ENCODE data around the gene TRIM17. TPM values are rescaled to one million over a fixed set of nuclear protein-coding genes. Genes with fewer than 3 reads are reported as not detected.
A peak's percentile ranks its signal among the peaks of the same experiment; 100 is the strongest.

The TRIM17 gene
- total RNA-seq, 2 experiments from 2014 or later: 0.73 to 0.96 TPM

GRCh38 chr1:228404107-228404720 lies 12.4 kb downstream of the TRIM17 start:
- POLR2A ChIA-PET: interaction anchor here (0.8 to 3.8 kb wide), 3 partner anchors 52 to 83 kb away, joined by 3 to 20 read pairs (median 4); partner anchors contain the start of gene RNF187
- peak overlapping the region; percentile 90 for H3K27ac Mint-ChIP-seq
- intact Hi-C loops (cut with DNase I, micrococcal nuclease): loop anchor here in 1 of 2 experiments (10.0 kb wide), 2 partner anchors 269 to 299 kb away; partner anchors contain the start of genes C1orf35 and MRPL55
- CTCF ChIA-PET: interaction anchor here (1.1 kb wide), 1 partner anchor 191 kb away, joined by 3 read pairs; no protein-coding TSS in a partner anchor
- ATAC-seq (ENCODE audit: poor library complexity) (no peak), DNase-seq (peak in 1 of 14 experiments; percentile 27)
- Histone ChIP-seq H3K36me3 (ENCODE audit: insufficient read depth, low read length) (peaks cover 32% of the 10 kb centered on the region), H3K27ac (ENCODE audit: low read depth in 1 of 2, low read length in 2 of 2) (no peak overlapping the region), H3K27me3 (ENCODE audit: control insufficient read depth in 1 of 2, insufficient read depth in 2 of 2, low read length in 2 of 2) (no peaks in the 10 kb centered on the region), H3K4me1 (ENCODE audit: insufficient read depth, low read length) (peaks cover 74% of the 10 kb centered on the region), H3K4me3 (ENCODE audit: low read length) (peak overlapping the region; percentile 14), H3K9me3 (ENCODE audit: control insufficient read depth in 1 of 2, insufficient read depth in 1 of 2, low read length in 2 of 2) (no peaks in the 10 kb centered on the region)
- H3K4me3 Mint-ChIP-seq: peak overlapping the region; percentile 96
- H3K9me3 Mint-ChIP-seq: no peaks in the 10 kb centered on the region
- peaks cover 54% of the 10 kb centered on the region for H3K36me3 Mint-ChIP-seq (ENCODE audit: low read depth)
- no peak for TF ChIP-seq CTCF (IDR thresholded peaks at IDR 0.05)
- peaks cover 47% of the 10 kb centered on the region for H3K4me1 Mint-ChIP-seq (ENCODE audit: low read depth)
- H3K27me3 Mint-ChIP-seq: no peaks in the 10 kb centered on the region

- Mint-ChIP-seq H3K9me3 (no peaks in the 10 kb centered on the region), H3K36me3 (ENCODE audit: low read depth) (peaks cover 55% of the 10 kb centered on the region), H3K27ac (peak overlapping the region; percentile 36), H3K4me1 (ENCODE audit: low read depth) (peaks cover 48% of the 10 kb centered on the region), H3K4me3 (peak overlapping the region; percentile 20), H3K27me3 (no peaks in the 10 kb centered on the region)
- ChIA-PET POLR2A (interaction anchor here (1.6 kb wide), 1 partner anchor 83 kb away, joined by 3 read pairs; no protein-coding TSS in a partner anchor), CTCF (no interaction called here)
- no peak overlapping the region for H3K4me3 ChIP-seq (ENCODE audit: low read length)
- no peaks in the 10 kb centered on the region for H3K9me3 ChIP-seq (ENCODE audit: control insufficient read depth in 1 of 2, insufficient read depth in 1 of 2, low read length in 2 of 2)
- intact Hi-C loops (cut with DNase I, micrococcal nuclease): loop anchor here in 1 of 2 experiments (10.0 kb wide), 2 partner anchors 268 to 298 kb away; partner anchors contain the start of genes C1orf35 and MRPL55
- TF ChIP-seq CTCF (IDR thresholded peaks at IDR 0.05): no peak
- no peak overlapping the region for H3K27ac ChIP-seq (ENCODE audit: low read depth in 1 of 2, low read length in 2 of 2)
- ATAC-seq (ENCODE audit: poor library complexity): no peak
- DNase-seq: no peak
- peaks cover 80% of the 10 kb centered on the region for H3K4me1 ChIP-seq (ENCODE audit: insufficient read depth, low read length)
- H3K27me3 ChIP-seq (ENCODE audit: control insufficient read depth in 1 of 2, insufficient read depth in 2 of 2, low read length in 2 of 2): no peaks in the 10 kb centered on the region
- H3K36me3 ChIP-seq (ENCODE audit: insufficient read depth, low read length): peaks cover 41% of the 10 kb centered on the region
Measured at GRCh38 chr1:228403231-228403631, 13.4 kb downstream of the TRIM17 start.

- H3K4me1 ChIP-seq (ENCODE audit: insufficient read depth, low read length): peaks cover 79% of the 10 kb centered on the region
- no peak overlapping the region for H3K27ac ChIP-seq (ENCODE audit: low read depth in 1 of 2, low read length in 2 of 2)
- DNase-seq (no peak), ATAC-seq (ENCODE audit: poor library complexity) (no peak)
- CTCF ChIA-PET: no interaction called here
- POLR2A ChIA-PET: interaction anchor here (1.6 kb wide), 1 partner anchor 83 kb away, joined by 3 read pairs; no protein-coding TSS in a partner anchor
- no peaks in the 10 kb centered on the region for H3K27me3 Mint-ChIP-seq
- H3K4me3 Mint-ChIP-seq: peak overlapping the region; percentile 25
- peaks cover 60% of the 10 kb centered on the region for H3K36me3 Mint-ChIP-seq (ENCODE audit: low read depth)
- H3K9me3 Mint-ChIP-seq: no peaks in the 10 kb centered on the region
- intact Hi-C loops (cut with DNase I, micrococcal nuclease): loop anchor here in 1 of 2 experiments (10.0 kb wide), 2 partner anchors 268 to 298 kb away; partner anchors contain the start of genes C1orf35 and MRPL55
- H3K9me3 ChIP-seq (ENCODE audit: control insufficient read depth in 1 of 2, insufficient read depth in 1 of 2, low read length in 2 of 2): no peaks in the 10 kb centered on the region
- peak overlapping the region; percentile 36 for H3K27ac Mint-ChIP-seq
- H3K4me1 Mint-ChIP-seq (ENCODE audit: low read depth): peaks cover 54% of the 10 kb centered on the region
- H3K27me3 ChIP-seq (ENCODE audit: control insufficient read depth in 1 of 2, insufficient read depth in 2 of 2, low read length in 2 of 2): no peaks in the 10 kb centered on the region
- no peak overlapping the region for H3K4me3 ChIP-seq (ENCODE audit: low read length)
- H3K36me3 ChIP-seq (ENCODE audit: insufficient read depth, low read length): peaks cover 47% of the 10 kb centered on the region
- TF ChIP-seq CTCF (IDR thresholded peaks at IDR 0.05): no peak
Measured at GRCh38 chr1:228402641-228403025, 14.0 kb downstream of the TRIM17 start.

Measured in CD4-positive, alpha-beta T cell (primary cell).